ENCODE data around the gene ADGRF5.
"Not testable (repeated sequence)": the region's sequence is repeated elsewhere in the genome, so short reads cannot be mapped to it uniquely, and the experiment has no call there.

- not testable (repeated sequence) for TF ChIP-seq CTCF (IDR thresholded peaks at IDR 0.05; ENCODE audit: low read length); EZH2 (IDR thresholded peaks at IDR 0.05; ENCODE audit: borderline replicate concordance, low read length)
These were observed 70.2 kb downstream of the ADGRF5 start for GRCh38 chr6:46851576-46851975.
